Ovary (tissue), 3 donors: ENCODE results near the gene CLCN6.

Experiments used
- EP300 ChIP-seq: sonication (generic); formaldehyde crosslinking; IDR thresholded peaks from one replicate; pipeline ENCODE4 v1.6.1; 2017; ENCODE audit warnings: antibody characterized with exemption
- POLR2A ChIP-seq: fragments of 450-650 bp; IDR thresholded peaks from one replicate; pipeline ENCODE4 v1.6.1; 2017; ENCODE audit warnings: antibody characterized with exemption, mild to moderate bottlenecking, moderate library complexity
- TF ChIP-seq, protein P1 (sequence below), 3 donors: fragments of 450-650 bp in 2 of 3; fragments of 200-600 bp in 1 of 3; IDR thresholded peaks; one replicate each; pipeline versions ENCODE4 v1.5.1 to v1.8.0; 2016 to 2022; ENCODE audit warnings: antibody characterized with exemption in 3 of 3, mild to moderate bottlenecking in 1 of 3
- donor health status: DM: no; HTN: no; CAD: no.

DNA sequence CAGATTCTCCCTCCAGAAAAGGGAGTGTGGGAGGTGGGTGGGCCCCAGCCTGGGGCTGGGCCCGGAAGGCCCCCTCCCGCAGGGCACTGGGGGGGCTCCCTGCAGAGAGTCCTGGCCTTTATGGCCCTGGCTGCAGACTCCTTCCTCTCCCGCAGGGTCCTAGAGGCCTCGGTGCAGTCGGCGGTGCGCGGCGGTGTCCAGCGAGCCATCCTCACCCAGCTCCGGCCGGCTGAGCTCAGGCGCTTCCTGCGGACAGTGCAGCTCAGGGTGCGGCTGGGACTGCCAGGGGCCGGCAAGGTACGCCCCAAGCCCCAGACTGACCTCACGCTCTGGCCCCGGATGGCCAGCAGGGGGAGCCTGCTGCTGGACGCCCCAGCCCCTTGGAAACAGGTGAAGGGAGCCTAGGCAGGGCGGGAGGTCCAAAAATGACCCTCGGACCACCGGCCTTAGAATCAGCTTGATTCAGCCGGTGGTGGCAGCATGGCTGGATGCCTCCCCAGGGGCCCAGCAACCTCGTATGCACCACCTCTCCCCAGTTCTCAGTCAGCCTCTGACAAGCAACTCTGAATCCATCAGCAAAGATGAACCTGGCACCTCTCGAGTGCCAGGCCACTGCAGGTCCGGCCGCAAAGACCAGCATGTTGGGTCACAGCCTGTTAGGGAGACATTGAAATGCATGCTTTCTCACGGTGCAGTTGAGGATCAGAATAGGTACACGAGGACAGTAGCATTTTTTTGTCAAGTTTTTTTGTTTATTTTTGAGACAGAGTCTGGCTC is 20.8 kb upstream of the CLCN6 start:
- TF ChIP-seq, protein P1, sequence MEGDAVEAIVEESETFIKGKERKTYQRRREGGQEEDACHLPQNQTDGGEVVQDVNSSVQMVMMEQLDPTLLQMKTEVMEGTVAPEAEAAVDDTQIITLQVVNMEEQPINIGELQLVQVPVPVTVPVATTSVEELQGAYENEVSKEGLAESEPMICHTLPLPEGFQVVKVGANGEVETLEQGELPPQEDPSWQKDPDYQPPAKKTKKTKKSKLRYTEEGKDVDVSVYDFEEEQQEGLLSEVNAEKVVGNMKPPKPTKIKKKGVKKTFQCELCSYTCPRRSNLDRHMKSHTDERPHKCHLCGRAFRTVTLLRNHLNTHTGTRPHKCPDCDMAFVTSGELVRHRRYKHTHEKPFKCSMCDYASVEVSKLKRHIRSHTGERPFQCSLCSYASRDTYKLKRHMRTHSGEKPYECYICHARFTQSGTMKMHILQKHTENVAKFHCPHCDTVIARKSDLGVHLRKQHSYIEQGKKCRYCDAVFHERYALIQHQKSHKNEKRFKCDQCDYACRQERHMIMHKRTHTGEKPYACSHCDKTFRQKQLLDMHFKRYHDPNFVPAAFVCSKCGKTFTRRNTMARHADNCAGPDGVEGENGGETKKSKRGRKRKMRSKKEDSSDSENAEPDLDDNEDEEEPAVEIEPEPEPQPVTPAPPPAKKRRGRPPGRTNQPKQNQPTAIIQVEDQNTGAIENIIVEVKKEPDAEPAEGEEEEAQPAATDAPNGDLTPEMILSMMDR (IDR thresholded peaks at IDR 0.05) = peak; percentile 50 to 89 (median 87)
- TF ChIP-seq EP300 (no peak), POLR2A (no peak)
